Activated naive CD4-positive, alpha-beta T cell treated with anti-CD3 and anti-CD28 coated beads for 36 hours (primary cell): Measurements from ENCODE around the gene THOC6. TPM values are rescaled to one million over a fixed set of nuclear protein-coding genes. Genes with fewer than 3 reads are reported as not detected.
A peak's percentile ranks its signal among the peaks of the same experiment; 100 is the strongest.

Experiments used
- CTCF ChIA-PET: fragments of 350-600 bp; sonication (Branson Sonifier 250); formaldehyde crosslinking; loops from one replicate; lab custom pipeline; 2021; ENCODE audit warnings: antibody characterized with exemption; lab: Charles Lee
- DNase-seq: peaks from one replicate; pipeline ENCODE4 v3.0.0-alpha.2; 2020
- H3K27ac Mint-ChIP-seq: one replicate; pipeline ENCODE4 v1.8.0; 2021; ENCODE audit warnings: mild to moderate bottlenecking, mixed read lengths
- H3K27me3 Mint-ChIP-seq: one replicate; pipeline ENCODE4 v1.8.0; 2021; ENCODE audit warnings: low read depth, mixed read lengths
- H3K36me3 Mint-ChIP-seq: one replicate; pipeline ENCODE4 v1.8.0; 2021; ENCODE audit warnings: low read depth, mixed read lengths
- H3K4me1 Mint-ChIP-seq: one replicate; pipeline ENCODE4 v1.8.0; 2021; ENCODE audit warnings: low read depth, mixed read lengths
- H3K4me3 Mint-ChIP-seq: one replicate; pipeline ENCODE4 v1.8.0; 2021; ENCODE audit warnings: mild to moderate bottlenecking, moderate library complexity, mixed read lengths
- H3K9me3 Mint-ChIP-seq: one replicate; pipeline ENCODE4 v1.8.0; 2021; ENCODE audit warnings: mixed read lengths
- intact Hi-C: fragments of 100-400 bp; cut with micrococcal nuclease; formaldehyde crosslinking; loops from one replicate; pipeline ENCODE4 v1.15.1; 2023
- total RNA-seq, 2 experiments: library from RNA; stranded (reverse); gene quantifications; one replicate each; pipeline ENCODE4 v1.2.3, GENCODE V29; 2021

The THOC6 gene
- total RNA-seq, 2 experiments from 2014 or later: 40.6 to 41.0 TPM

DNA sequence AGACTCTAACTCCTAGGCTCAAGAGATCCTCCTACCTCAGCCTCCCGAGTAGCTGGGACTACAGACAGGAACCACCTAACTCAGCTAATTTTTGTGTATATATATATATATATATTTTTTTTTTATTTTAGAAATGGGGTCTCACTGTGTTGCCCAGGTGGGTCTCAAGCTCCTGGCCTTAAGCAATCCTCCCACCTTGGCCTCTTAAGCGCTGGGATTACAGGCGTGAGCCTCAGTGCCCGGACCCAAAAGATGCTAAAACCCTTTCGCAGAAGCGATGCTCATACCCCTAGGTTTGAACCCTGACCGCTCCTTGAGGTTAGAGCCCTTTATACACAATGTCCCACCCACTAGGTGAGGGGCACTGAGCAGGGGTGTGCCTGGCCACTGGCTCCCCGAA is 13.3 kb upstream of the THOC6 start:
- Mint-ChIP-seq H3K4me1 (peaks cover 30% of the 10 kb centered on the region), H3K4me3 (no peak overlapping the region), H3K27me3 (peaks cover 2% of the 10 kb centered on the region), H3K27ac (no peak overlapping the region), H3K9me3 (no peaks in the 10 kb centered on the region), H3K36me3 (no peaks in the 10 kb centered on the region)
- DNase-seq: no peak
- intact Hi-C loops: no loop called here
- CTCF ChIA-PET: interaction anchor here (0.6 to 13.3 kb wide), 2 partner anchors 16 to 386 kb away, joined by 3 to 310 read pairs; partner anchors contain the start of genes CLDN6, HCFC1R1, THOC6 and TNFRSF12A

DNA sequence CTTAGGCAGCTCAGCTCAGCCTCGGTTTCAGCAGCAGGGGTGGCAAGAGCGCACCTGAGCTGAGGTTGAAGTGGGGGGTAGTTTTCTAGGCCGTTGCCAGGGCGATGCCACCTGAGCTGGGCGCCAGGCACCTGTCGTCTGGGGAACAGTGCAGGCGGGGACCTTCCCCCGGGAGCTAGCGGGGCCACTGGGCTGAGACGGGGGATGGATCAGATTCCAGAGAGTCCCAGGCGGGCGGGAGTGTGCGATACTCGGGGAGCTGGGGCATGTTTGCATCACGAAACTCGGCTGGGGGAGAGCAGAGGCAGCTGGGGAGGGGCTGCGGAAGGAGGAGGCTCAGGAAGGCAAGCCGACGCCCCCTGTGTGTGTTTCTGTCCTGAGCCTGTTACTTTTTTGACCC is 11.6 kb upstream of the THOC6 start:
- H3K4me3 Mint-ChIP-seq: no peak overlapping the region
- peaks cover 22% of the 10 kb centered on the region for H3K4me1 Mint-ChIP-seq
- no peaks in the 10 kb centered on the region for H3K27me3 Mint-ChIP-seq
- no peak for DNase-seq
- no peaks in the 10 kb centered on the region for H3K9me3 Mint-ChIP-seq
- CTCF ChIA-PET: interaction anchor here (13.3 kb wide), 1 partner anchor 15 kb away, joined by 310 read pairs; the partner anchor contains the start of genes CLDN6, HCFC1R1, THOC6 and TNFRSF12A
- no peak overlapping the region for H3K27ac Mint-ChIP-seq
- H3K36me3 Mint-ChIP-seq: no peaks in the 10 kb centered on the region
- intact Hi-C loops: no loop called here

DNA sequence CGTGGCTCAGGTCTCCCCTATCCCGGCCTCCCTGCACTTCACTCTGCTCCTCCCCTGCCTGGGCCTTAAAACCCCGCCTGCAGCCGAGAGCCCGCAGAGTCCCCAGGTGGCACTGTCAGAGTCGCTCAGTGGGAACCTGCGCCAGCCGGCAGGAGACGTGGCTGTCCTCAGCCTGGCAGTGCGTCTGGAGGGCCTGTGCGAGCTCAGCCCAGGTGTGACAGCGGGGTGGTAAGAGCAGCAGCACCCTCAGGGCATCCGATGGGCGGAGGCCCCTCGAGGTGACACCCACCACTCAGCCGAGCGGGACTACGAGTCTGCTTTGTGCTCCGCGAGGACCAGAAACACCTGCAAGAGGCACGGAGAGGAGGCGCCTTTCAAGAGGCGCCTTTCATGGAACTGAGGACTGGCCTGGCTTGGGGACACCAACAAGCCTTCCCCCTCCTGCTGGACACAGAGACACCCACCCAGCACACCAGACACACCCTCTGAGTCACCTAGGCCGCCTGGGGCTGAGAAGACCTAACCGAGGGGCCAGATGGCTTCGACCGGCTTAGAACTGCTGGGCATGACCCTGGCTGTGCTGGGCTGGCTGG is 10.9 kb upstream of the THOC6 start, which contains the start of gene CLDN9:
CLDN9 (plus strand) TSS at position 96 of the 593 bp plus-strand sequence; CDS start at position 536, 440 bp downstream.
- DNase-seq: no peak
- CTCF ChIA-PET: interaction anchor here (13.3 kb wide), 1 partner anchor 14 kb away, joined by 310 read pairs; the partner anchor contains the start of genes CLDN6, HCFC1R1, THOC6 and TNFRSF12A
- intact Hi-C loops: no loop called here
- Mint-ChIP-seq H3K4me1 (peaks cover 15% of the 10 kb centered on the region), H3K4me3 (no peak within 1 kb of the TSS), H3K9me3 (no peaks in the 10 kb centered on the region), H3K27ac (no peak within 1 kb of the TSS), H3K27me3 (no peaks in the 10 kb centered on the region), H3K36me3 (no peaks in the 10 kb centered on the region)

DNA sequence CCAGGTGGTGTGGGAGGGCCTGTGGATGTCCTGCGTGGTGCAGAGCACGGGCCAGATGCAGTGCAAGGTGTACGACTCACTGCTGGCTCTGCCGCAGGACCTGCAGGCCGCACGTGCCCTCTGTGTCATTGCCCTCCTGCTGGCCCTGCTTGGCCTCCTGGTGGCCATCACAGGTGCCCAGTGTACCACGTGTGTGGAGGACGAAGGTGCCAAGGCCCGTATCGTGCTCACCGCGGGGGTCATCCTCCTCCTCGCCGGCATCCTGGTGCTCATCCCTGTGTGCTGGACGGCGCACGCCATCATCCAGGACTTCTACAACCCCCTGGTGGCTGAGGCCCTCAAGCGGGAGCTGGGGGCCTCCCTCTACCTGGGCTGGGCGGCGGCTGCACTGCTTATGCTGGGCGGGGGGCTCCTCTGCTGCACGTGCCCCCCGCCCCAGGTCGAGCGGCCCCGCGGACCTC is 10.3 kb upstream of the THOC6 start:
- no peaks in the 10 kb centered on the region for H3K36me3 Mint-ChIP-seq
- intact Hi-C loops: no loop called here
- no peak for DNase-seq
- H3K27ac Mint-ChIP-seq: no peak overlapping the region
- H3K4me1 Mint-ChIP-seq: peaks cover 14% of the 10 kb centered on the region
- H3K4me3 Mint-ChIP-seq: no peak overlapping the region
- no peaks in the 10 kb centered on the region for H3K9me3 Mint-ChIP-seq
- peaks cover 2% of the 10 kb centered on the region for H3K27me3 Mint-ChIP-seq
- CTCF ChIA-PET: interaction anchor here (1.0 kb wide), 1 partner anchor 31 kb away, joined by 4 read pairs; no protein-coding TSS in a partner anchor

DNA sequence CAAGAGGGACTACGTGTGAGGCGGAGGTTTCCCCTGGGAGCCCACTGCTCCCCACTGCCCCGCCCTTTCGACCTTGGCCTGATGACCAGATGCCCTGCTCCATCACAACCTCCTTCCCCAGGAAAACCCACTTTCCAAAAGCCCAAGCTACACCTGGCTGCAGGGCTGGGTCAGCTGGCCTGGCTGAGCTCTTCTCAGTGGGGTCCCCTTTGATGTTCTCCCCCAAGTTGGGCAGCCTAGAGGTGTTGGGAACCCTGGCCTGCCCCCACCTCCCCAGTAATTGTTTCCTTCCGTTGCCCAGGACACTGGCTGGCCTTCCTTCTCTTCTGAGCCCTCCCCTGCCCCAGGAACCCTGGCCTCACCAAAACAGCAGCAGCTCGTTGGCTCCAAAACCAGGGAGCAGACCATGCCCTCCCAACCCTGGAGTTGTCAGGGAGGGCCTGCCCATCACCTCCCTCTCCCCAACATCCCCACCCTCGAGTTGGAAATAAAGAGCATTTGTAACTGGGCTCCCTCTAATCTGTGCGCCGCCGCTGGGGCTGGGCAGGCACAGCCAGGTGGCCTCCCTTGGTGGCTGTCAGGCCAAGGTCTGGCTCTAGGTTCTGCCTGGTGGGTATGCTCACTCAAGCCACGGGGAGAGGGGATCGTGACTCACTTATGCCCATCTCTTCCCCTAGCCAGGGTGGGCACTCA is 9.7 kb upstream of the THOC6 start:
- no peak for DNase-seq
- H3K27ac Mint-ChIP-seq: no peak overlapping the region
- CTCF ChIA-PET: interaction anchor here (1.0 kb wide), 1 partner anchor 32 kb away, joined by 4 read pairs; no protein-coding TSS in a partner anchor
- H3K36me3 Mint-ChIP-seq: no peaks in the 10 kb centered on the region
- peaks cover 3% of the 10 kb centered on the region for H3K27me3 Mint-ChIP-seq
- no peak overlapping the region for H3K4me3 Mint-ChIP-seq
- H3K4me1 Mint-ChIP-seq: peaks cover 10% of the 10 kb centered on the region
- intact Hi-C loops: no loop called here
- H3K9me3 Mint-ChIP-seq: no peaks in the 10 kb centered on the region

DNA sequence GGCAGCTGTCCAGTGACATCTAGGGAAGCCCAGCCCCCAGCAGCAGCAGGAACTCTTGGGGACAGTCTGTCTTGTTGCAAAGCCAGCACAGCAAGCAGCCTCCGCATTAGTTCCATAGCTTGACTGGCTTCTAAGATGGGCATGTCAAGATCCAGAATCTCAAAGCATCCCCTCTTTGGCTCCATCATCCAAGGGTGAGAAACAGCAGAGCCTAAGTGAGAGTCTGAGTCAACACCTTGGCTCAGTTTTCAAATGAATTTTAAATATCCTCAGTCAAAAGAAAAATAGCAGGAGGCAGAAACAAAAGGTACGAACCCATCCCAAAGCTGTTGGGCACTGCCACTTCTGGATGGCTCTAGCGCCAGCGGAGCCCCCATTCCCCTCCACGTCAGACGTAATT is 8.9 kb upstream of the THOC6 start:
- CTCF ChIA-PET: no interaction called here
- peaks cover 16% of the 10 kb centered on the region for H3K4me1 Mint-ChIP-seq
- no peaks in the 10 kb centered on the region for H3K36me3 Mint-ChIP-seq
- H3K9me3 Mint-ChIP-seq: no peaks in the 10 kb centered on the region
- no peak overlapping the region for H3K4me3 Mint-ChIP-seq
- H3K27ac Mint-ChIP-seq: no peak overlapping the region
- intact Hi-C loops: no loop called here
- DNase-seq: no peak
- peaks cover 4% of the 10 kb centered on the region for H3K27me3 Mint-ChIP-seq

DNA sequence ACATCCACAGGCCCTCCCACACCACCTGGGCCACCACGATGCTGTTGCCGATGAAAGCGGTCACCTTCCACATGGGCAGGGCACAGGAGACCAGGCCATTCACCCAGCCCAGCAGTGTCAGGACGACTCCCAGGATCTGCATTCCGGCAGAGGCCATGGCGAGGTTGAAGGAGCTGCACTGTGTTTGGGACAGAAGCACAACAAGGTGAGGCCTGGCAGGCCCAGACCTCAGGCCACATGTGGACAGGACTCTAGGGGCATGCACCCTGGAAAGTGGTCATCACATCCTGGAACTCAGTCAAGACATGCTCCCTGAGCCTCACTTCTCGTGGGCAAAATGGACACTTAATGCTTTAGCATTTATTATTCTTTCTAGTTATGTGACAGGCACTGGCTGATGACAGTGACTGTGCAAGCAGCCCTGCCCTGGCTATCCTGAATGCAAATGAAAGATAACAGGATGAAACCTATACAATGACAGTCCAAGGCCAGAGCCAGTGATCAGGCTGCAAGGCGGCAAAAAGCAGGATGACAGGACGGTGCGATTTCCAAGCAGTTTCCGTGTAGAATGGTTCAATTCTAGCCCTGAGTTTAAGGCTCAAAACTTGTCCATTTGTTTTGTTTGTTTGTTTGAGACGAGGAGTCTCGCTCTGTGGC is 7.8 kb upstream of the THOC6 start:
- no peak for DNase-seq
- Mint-ChIP-seq H3K4me1 (peaks cover 22% of the 10 kb centered on the region), H3K27me3 (peaks cover 5% of the 10 kb centered on the region), H3K27ac (no peak overlapping the region), H3K36me3 (no peaks in the 10 kb centered on the region), H3K4me3 (no peak overlapping the region), H3K9me3 (no peaks in the 10 kb centered on the region)
- CTCF ChIA-PET: no interaction called here
- intact Hi-C loops: no loop called here

DNA sequence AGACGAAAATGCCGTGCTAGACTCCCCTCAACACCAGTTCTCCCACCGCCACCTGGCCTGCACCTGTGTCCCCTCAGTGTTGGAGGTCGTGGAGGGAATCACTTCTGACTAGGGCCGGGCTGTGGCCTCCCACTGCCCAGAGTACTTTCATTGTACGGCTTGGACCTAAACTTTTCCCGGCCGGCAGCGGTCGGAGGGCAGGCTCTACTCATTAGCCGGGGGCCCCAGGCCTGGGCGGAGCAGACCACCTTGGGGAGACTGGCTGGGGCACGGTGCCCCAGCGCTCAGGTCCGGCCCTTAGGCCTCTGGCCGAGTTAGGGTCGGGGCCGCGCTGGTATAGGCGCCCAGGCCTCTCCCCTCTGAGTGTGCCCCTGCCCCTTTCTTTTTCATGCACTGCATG is 6.5 kb upstream of the THOC6 start:
- Mint-ChIP-seq H3K4me1 (peaks cover 31% of the 10 kb centered on the region), H3K4me3 (no peak overlapping the region), H3K27ac (no peak overlapping the region), H3K9me3 (no peaks in the 10 kb centered on the region), H3K27me3 (peaks cover 5% of the 10 kb centered on the region), H3K36me3 (no peaks in the 10 kb centered on the region)
- intact Hi-C loops: no loop called here
- DNase-seq: no peak
- CTCF ChIA-PET: no interaction called here

DNA sequence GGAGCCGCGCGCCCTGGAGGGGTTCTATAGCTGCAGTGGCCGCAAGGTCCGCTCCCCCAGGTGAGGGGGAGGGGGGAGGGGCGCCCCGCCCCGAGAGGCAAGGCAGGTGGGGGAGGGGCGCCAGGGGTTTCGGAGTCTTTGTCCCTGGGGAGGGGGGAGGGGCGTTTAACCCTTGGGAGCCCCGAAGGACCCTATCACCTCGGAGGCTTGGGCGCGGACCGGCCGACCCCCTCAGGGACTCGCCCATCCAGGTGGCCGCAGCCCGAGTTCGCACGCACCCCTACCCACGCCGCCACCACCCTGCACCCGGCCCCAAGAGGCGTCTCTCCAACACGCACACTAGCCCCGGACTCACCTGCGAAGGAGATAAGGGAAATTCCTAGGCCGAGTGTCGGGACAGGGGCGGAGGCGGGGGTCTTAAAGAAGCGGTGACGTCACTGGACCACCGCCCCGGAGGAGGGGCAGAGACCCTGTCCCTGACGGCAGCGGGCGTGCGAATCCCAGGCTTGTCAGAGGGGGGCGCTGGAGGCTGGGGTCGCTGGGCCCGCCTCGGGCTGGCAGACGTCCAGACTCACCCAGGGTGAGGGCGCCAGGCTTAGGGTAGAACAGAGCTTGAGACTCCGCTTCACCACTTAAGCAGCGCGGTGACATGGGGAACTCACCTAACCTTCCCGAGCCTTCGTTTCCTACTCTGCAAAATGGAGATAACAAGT is 5.9 kb upstream of the THOC6 start, which contains the start of gene CLDN6:
CLDN6 (minus strand) TSS at position 390 of the 713 bp plus-strand sequence. CDS start 2,162 bp downstream, outside the sequence.
- H3K36me3 Mint-ChIP-seq: no peaks in the 10 kb centered on the region
- H3K4me3 Mint-ChIP-seq: no peak within 1 kb of the TSS
- peaks cover 5% of the 10 kb centered on the region for H3K27me3 Mint-ChIP-seq
- intact Hi-C loops: no loop called here
- no peak within 1 kb of the TSS for H3K27ac Mint-ChIP-seq
- H3K4me1 Mint-ChIP-seq: peaks cover 36% of the 10 kb centered on the region
- DNase-seq: peak; percentile 58
- CTCF ChIA-PET: interaction anchor here (1.0 to 17.7 kb wide), 3 partner anchors 10 to 14 kb away, joined by 4 to 310 read pairs (median 67); partner anchors contain the start of gene CLDN9
- no peaks in the 10 kb centered on the region for H3K9me3 Mint-ChIP-seq

DNA sequence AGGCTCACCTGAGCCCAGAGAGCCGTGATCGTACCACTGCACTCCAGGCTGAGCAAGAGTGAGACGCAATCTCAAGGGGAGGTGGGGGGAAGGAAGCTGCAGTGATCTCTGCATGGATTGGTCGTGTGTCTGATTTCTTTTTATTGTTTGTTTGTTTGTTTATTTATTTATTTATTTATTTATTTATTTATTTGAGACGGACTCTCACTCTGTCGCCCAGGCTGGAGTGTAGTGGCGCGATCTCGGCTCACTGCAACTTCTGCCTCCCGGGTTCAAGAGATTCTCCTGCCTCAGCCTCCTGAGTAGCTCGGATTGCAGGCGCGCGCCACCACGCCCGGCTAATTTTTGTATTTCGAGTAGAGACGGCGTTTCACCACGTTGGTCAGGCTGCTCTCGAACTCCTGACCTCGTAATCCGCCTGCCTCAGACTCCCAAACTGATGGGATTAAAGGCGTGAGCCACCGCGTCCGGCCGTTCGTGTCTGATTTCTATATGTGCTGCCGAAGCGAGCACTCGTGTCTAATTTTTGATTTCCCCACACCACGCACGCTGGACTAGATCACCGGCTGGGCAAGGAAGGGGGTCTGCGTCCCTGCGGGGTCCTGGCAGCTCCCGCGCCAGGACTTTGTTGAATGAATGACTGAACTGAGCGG is 4.1 kb upstream of the THOC6 start:
- Mint-ChIP-seq H3K4me3 (peak overlapping the region; percentile 79), H3K4me1 (peaks cover 44% of the 10 kb centered on the region), H3K36me3 (peaks cover 2% of the 10 kb centered on the region), H3K9me3 (no peaks in the 10 kb centered on the region), H3K27me3 (peaks cover 5% of the 10 kb centered on the region), H3K27ac (peak overlapping the region; percentile 46)
- no peak for DNase-seq
- intact Hi-C loops: loop anchor here (2.0 to 5.0 kb wide), 7 partner anchors 15 to 972 kb away; partner anchors contain the start of genes CLUAP1, NTHL1, SRRM2 and TSC2
- CTCF ChIA-PET: interaction anchor here (0.7 to 17.7 kb wide), 5 partner anchors 8 to 129 kb away, joined by 3 to 310 read pairs (median 14); partner anchors contain the start of gene CLDN9

DNA sequence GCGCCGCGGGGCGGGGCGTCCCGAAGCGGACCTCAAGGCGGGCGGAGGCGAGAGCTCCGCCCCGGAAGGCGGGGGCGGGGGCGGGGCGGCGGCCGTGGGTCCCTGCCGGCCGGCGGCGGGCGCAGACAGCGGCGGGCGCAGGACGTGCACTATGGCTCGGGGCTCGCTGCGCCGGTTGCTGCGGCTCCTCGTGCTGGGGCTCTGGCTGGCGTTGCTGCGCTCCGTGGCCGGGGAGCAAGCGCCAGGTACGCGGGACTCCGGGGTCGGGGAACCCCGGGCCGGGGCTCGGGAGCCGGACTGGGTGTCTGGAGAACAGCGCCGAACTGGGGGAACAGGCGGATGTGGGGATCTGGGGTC is 3.6 kb upstream of the THOC6 start, which contains the start of gene TNFRSF12A:
TNFRSF12A (plus strand) TSS at position 122 of the 357 bp plus-strand sequence; CDS start at position 152, 30 bp downstream.
- DNase-seq: peak; percentile 62
- Mint-ChIP-seq H3K36me3 (peaks cover 2% of the 10 kb centered on the region), H3K4me3 (peak within 1 kb of the TSS; percentile 95), H3K27me3 (peaks cover 5% of the 10 kb centered on the region), H3K9me3 (no peaks in the 10 kb centered on the region), H3K4me1 (peaks cover 47% of the 10 kb centered on the region), H3K27ac (peak within 1 kb of the TSS; percentile 98)
- intact Hi-C loops: loop anchor here (2.0 to 5.0 kb wide), 7 partner anchors 15 to 973 kb away; partner anchors contain the start of genes CLUAP1, NTHL1, SRRM2 and TSC2
- CTCF ChIA-PET: interaction anchor here (1.4 to 17.7 kb wide), 4 partner anchors 8 to 46 kb away, joined by 4 to 310 read pairs (median 40); partner anchors contain the start of gene CLDN9
